Calu3 (cell line): ENCODE results near the gene PEX5. TPM values are rescaled to one million over a fixed set of nuclear protein-coding genes. Genes with fewer than 3 reads are reported as not detected.

ENCODE experiments used
- BruUV-seq: library from RNA; stranded (reverse); fragments of 400-500 nt; replicated peaks from 2 replicates; lab custom pipeline; 2021; lab: Mats Ljungman, UMichigan
- CTCF ChIA-PET: fragments of 300-600 bp; sonication (Branson Sonifier 250); formaldehyde crosslinking; loops from one replicate; lab custom pipeline; 2022; ENCODE audit warnings: antibody characterized with exemption; lab: Charles Lee
- DNase-seq: peaks from one replicate; pipeline ENCODE4 v3.0.0; 2022
- H3K27ac Mint-ChIP-seq: one replicate; pipeline ENCODE4 v1.8.0; 2022; ENCODE audit warnings: mixed read lengths; ENCODE audit not compliant: unreplicated experiment
- H3K27me3 Mint-ChIP-seq: one replicate; pipeline ENCODE4 v1.8.0; 2022; ENCODE audit warnings: mixed read lengths; ENCODE audit not compliant: unreplicated experiment
- H3K36me3 Mint-ChIP-seq: one replicate; pipeline ENCODE4 v1.8.0; 2022; ENCODE audit warnings: mild to moderate bottlenecking, moderate library complexity, mixed read lengths; ENCODE audit not compliant: insufficient read depth, unreplicated experiment
- H3K4me1 Mint-ChIP-seq: one replicate; pipeline ENCODE4 v1.8.0; 2022; ENCODE audit warnings: mild to moderate bottlenecking, low read depth, mixed read lengths; ENCODE audit not compliant: unreplicated experiment
- H3K4me3 Mint-ChIP-seq: one replicate; pipeline ENCODE4 v1.8.0; 2022; ENCODE audit warnings: mild to moderate bottlenecking, low read depth, moderate library complexity, mixed read lengths; ENCODE audit not compliant: unreplicated experiment
- H3K9me3 Mint-ChIP-seq: one replicate; pipeline ENCODE4 v1.8.0; 2022; ENCODE audit warnings: low read depth, mixed read lengths; ENCODE audit not compliant: unreplicated experiment
- intact Hi-C: fragments of 100-400 bp; cut with micrococcal nuclease; formaldehyde crosslinking; loops from one replicate; pipeline ENCODE4 v1.10.0; 2022; ENCODE audit not compliant: unreplicated experiment
- total RNA-seq: library from RNA; stranded (reverse); gene quantifications from 2 replicates; pipeline ENCODE4 v1.2.3, GENCODE V29; 2022
- TF ChIP-seq, protein P1 (sequence below): fragments of 200-600 bp; IDR thresholded peaks from one replicate; pipeline ENCODE4 v1.8.0; 2022; ENCODE audit warnings: antibody characterized with exemption; ENCODE audit not compliant: unreplicated experiment

Gene PEX5
- total RNA-seq, 1 experiment from 2014 or later, result 36.8 TPM

- Mint-ChIP-seq H3K9me3 (no peaks in the 10 kb centered on the region), H3K4me1 (no peaks in the 10 kb centered on the region), H3K4me3 (no peak overlapping the region), H3K27me3 (peaks cover 20% of the 10 kb centered on the region), H3K36me3 (no peaks in the 10 kb centered on the region), H3K27ac (no peak overlapping the region)
- BruUV-seq, result no TSS peak
- intact Hi-C loops, result no loop called here
- TF ChIP-seq, protein P1, sequence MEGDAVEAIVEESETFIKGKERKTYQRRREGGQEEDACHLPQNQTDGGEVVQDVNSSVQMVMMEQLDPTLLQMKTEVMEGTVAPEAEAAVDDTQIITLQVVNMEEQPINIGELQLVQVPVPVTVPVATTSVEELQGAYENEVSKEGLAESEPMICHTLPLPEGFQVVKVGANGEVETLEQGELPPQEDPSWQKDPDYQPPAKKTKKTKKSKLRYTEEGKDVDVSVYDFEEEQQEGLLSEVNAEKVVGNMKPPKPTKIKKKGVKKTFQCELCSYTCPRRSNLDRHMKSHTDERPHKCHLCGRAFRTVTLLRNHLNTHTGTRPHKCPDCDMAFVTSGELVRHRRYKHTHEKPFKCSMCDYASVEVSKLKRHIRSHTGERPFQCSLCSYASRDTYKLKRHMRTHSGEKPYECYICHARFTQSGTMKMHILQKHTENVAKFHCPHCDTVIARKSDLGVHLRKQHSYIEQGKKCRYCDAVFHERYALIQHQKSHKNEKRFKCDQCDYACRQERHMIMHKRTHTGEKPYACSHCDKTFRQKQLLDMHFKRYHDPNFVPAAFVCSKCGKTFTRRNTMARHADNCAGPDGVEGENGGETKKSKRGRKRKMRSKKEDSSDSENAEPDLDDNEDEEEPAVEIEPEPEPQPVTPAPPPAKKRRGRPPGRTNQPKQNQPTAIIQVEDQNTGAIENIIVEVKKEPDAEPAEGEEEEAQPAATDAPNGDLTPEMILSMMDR, result no peak
- CTCF ChIA-PET, result no interaction called here
- DNase-seq, result no peak
Measured at GRCh38 chr12:7259060-7259459, 69.6 kb downstream of the PEX5 start.

Other genes starting within 250 kb of the PEX5 start
- not detected in 2 replicates for gene RNU7-1, start 245.9 kb upstream of the PEX5 start, total RNA-seq
- 96.7 and 103 TPM in 2 replicates for gene C12orf57, start 245.7 kb upstream of the PEX5 start, total RNA-seq
- 42.4 and 46.3 TPM in 2 replicates for gene PTPN6, start 238.3 kb upstream of the PEX5 start, total RNA-seq
- 182 and 195 TPM in 2 replicates for gene PHB2, start 219.0 kb upstream of the PEX5 start, total RNA-seq
- 73.1 and 80.5 TPM in 2 replicates for gene EMG1, start 218.8 kb upstream of the PEX5 start, total RNA-seq
- gene LPCAT3, start 171.2 kb upstream of the PEX5 start, total RNA-seq, result 30.2 and 31.7 TPM in 2 replicates
- gene C1S, start 129.0 kb upstream of the PEX5 start, total RNA-seq, result 7.1 and 9.7 TPM in 2 replicates
- 7.6 and 7.9 TPM in 2 replicates for gene C1R, start 97.2 kb upstream of the PEX5 start, total RNA-seq
- 43.2 and 43.4 TPM in 2 replicates for gene C1RL, start 80.5 kb upstream of the PEX5 start, total RNA-seq
- 0.81 and 2.3 TPM in 2 replicates for gene RBP5, start 60.8 kb upstream of the PEX5 start, total RNA-seq
- gene CLSTN3, start 59.3 kb upstream of the PEX5 start, total RNA-seq, result 37.5 and 48.1 TPM in 2 replicates
- not detected in 2 replicates for gene ACSM4, start 114.4 kb downstream of the PEX5 start, total RNA-seq